Smooth muscle cell (in vitro differentiated cells): ENCODE data around the gene TUBA8. TPM values are rescaled to one million over a fixed set of nuclear protein-coding genes. Genes with fewer than 3 reads are reported as not detected.
"Not testable (repeated sequence)": the region's sequence is repeated elsewhere in the genome, so short reads cannot be mapped to it uniquely, and the experiment has no call there.

Experiments used
- DNase-seq: peaks from one replicate; lab custom pipeline; 2025; ENCODE audit not compliant: unreplicated experiment; lab: John Stamatoyannopoulos, UW
- H2AFZ ChIP-seq: fragments of 200-600 bp; sonication (generic); 2 replicates; pipeline ENCODE4 v1.6.0; 2016; ENCODE audit warnings: antibody characterized with exemption, low read depth, mild to moderate bottlenecking
- H3F3A ChIP-seq: fragments of 200-600 bp; sonication (generic); 2 replicates; pipeline ENCODE4 v1.6.0; 2017; ENCODE audit warnings: antibody characterized with exemption, low read depth
- H3K27ac ChIP-seq: fragments of 200-600 bp; sonication (generic); 2 replicates; pipeline ENCODE4 v1.5.1; 2016; ENCODE audit warnings: low read depth, mild to moderate bottlenecking
- H3K27me3 ChIP-seq: fragments of 200-600 bp; sonication (generic); 2 replicates; pipeline ENCODE4 v1.6.1; 2016; ENCODE audit warnings: low read depth, mild to moderate bottlenecking
- H3K36me3 ChIP-seq: fragments of 200-600 bp; sonication (generic); 2 replicates; pipeline ENCODE4 v1.5.1; 2016; ENCODE audit warnings: low read depth
- H3K4me1 ChIP-seq: fragments of 200-600 bp; sonication (generic); 2 replicates; pipeline ENCODE4 v1.5.1; 2016; ENCODE audit warnings: low read depth
- H3K4me2 ChIP-seq: fragments of 200-600 bp; sonication (generic); 2 replicates; pipeline ENCODE4 v1.6.0; 2016; ENCODE audit warnings: mild to moderate bottlenecking
- H3K4me3 ChIP-seq: fragments of 200-600 bp; sonication (generic); 2 replicates; pipeline ENCODE4 v1.5.1; 2016; ENCODE audit warnings: mild to moderate bottlenecking
- H3K79me2 ChIP-seq: fragments of 200-600 bp; sonication (generic); 2 replicates; pipeline ENCODE4 v1.6.0; 2016; ENCODE audit warnings: low read depth, mild to moderate bottlenecking
- H3K9ac ChIP-seq: fragments of 200-600 bp; sonication (generic); 2 replicates; pipeline ENCODE4 v1.6.0; 2016; ENCODE audit warnings: low read depth
- H3K9me3 ChIP-seq: fragments of 200-600 bp; sonication (generic); replicated peaks from 2 replicates; pipeline ENCODE4 v1.5.1; 2016; ENCODE audit warnings: low read depth
- H4K20me1 ChIP-seq: fragments of 200-600 bp; sonication (generic); 2 replicates; pipeline ENCODE4 v1.6.0; 2016; ENCODE audit warnings: low read depth
- WGBS: methylation state at CpG from one replicate; pipeline ENCODE4 v1.1.7; 2016; ENCODE audit warnings: low lambda C conversion rate; 5-methylcytosine and 5-hydroxymethylcytosine counted together
- polyA plus RNA-seq: library from polyadenylated mRNA; unstranded; fragments of >200 nt; fragmentation: Nextera tagmentation; extraction: Ambion mirVana; gene quantifications from 2 replicates; pipeline ENCODE4 v1.2.1, GENCODE V29; 2016
- total RNA-seq: library from RNA; depleted of rRNA; stranded (reverse); fragments of >200 nt; gene quantifications from 2 replicates; pipeline ENCODE4 v1.2.3, GENCODE V29; 2014
- TF ChIP-seq, protein P1 (sequence below): fragments of 200-600 bp; sonication (generic); IDR thresholded peaks from 2 replicates; pipeline ENCODE4 v1.5.1; 2017; ENCODE audit warnings: borderline replicate concordance, mild to moderate bottlenecking, antibody characterized with exemption; ENCODE audit not compliant: insufficient read depth, poor library complexity, severe bottlenecking

Gene TUBA8
- total and polyA plus RNA-seq, 2 experiments from 2014 or later = 0.40 to 0.55 TPM

DNA sequence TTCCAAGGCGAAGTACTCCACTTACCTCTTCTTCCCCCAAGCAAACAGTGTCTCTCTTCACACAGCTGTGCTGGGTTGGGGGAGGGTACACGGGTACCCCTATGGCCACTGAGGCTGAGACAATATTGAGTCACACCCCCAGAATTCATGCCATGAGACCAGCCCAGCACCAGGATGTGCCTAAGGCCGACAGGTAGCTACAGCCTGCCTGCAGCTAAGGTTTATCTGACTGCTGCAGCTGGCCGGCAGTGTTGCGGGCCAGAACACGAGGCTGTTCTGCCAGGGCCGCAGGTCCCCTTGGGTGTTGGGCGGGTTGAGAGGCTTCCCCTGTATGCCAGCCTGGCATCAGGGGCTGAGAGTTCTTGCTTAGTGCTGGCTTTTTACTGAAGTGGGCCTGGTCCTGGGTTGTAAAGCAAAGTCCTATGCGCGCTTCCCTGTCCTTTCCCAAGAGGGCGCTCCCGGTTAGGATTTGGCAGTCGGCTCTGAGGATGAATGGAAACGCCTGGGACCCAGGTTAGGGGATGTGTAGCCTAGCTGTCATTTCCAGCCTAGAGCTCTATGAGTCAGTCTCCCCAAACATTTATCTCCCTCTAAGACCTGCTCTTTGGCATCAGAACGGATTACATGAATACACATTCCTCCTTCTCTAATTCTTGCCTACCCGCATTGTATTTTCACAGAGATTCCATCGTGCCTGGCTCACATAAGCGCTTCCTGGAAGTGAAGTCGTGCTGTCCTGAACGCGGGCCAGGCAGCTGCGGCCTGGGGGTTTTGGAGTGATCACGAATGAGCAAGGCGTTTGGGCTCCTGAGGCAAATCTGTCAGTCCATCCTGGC, 46.5 kb downstream of the TUBA8 start:
- TF ChIP-seq, protein P1, sequence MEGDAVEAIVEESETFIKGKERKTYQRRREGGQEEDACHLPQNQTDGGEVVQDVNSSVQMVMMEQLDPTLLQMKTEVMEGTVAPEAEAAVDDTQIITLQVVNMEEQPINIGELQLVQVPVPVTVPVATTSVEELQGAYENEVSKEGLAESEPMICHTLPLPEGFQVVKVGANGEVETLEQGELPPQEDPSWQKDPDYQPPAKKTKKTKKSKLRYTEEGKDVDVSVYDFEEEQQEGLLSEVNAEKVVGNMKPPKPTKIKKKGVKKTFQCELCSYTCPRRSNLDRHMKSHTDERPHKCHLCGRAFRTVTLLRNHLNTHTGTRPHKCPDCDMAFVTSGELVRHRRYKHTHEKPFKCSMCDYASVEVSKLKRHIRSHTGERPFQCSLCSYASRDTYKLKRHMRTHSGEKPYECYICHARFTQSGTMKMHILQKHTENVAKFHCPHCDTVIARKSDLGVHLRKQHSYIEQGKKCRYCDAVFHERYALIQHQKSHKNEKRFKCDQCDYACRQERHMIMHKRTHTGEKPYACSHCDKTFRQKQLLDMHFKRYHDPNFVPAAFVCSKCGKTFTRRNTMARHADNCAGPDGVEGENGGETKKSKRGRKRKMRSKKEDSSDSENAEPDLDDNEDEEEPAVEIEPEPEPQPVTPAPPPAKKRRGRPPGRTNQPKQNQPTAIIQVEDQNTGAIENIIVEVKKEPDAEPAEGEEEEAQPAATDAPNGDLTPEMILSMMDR = peak; percentile 68
- H3K36me3 ChIP-seq = no peaks in the 10 kb centered on the region
- H3K9me3 ChIP-seq = no peaks in the 10 kb centered on the region
- no peaks in the 10 kb centered on the region for H3K4me1 ChIP-seq
- H3K79me2 ChIP-seq = no peaks in the 10 kb centered on the region
- H3K27me3 ChIP-seq = no peaks in the 10 kb centered on the region
- H4K20me1 ChIP-seq = no peaks in the 10 kb centered on the region
- 21% methylated on average over 24 of the region's 24 CpGs for WGBS
- DNase-seq = peak; percentile 26
- no peak overlapping the region for H3K9ac ChIP-seq
- peaks cover 10% of the 10 kb centered on the region for H3F3A ChIP-seq
- H2AFZ ChIP-seq = no peak overlapping the region
- peak overlapping the region; percentile 64 for H3K27ac ChIP-seq
- H3K4me3 ChIP-seq = no peak overlapping the region
- peak overlapping the region; percentile 62 for H3K4me2 ChIP-seq

DNA sequence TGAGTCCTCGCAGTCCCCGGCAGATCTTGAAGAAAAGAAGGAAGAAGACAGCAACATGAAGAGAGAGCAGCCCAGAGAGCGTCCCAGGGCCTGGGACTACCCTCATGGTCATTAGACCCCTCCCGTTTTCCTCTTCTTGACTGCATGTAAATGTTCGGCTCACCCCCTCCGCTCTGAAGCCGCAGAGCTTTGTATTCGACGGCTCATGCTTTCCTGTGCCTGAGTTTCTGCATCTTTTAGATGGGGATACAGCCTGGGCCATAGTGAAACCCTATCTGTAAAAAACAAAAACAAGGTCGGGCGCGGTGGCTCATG, 47.1 kb downstream of the TUBA8 start:
- DNase-seq = no peak
- Histone ChIP-seq H3K9ac (no peak overlapping the region), H2AFZ (no peak overlapping the region), H3K4me2 (peak overlapping the region; percentile 62), H3K9me3 (no peaks in the 10 kb centered on the region), H3K27ac (peak overlapping the region; percentile 64), H3K4me3 (no peak overlapping the region), H3K4me1 (no peaks in the 10 kb centered on the region), H4K20me1 (no peaks in the 10 kb centered on the region), H3K36me3 (no peaks in the 10 kb centered on the region), H3K79me2 (no peaks in the 10 kb centered on the region), H3F3A (peaks cover 10% of the 10 kb centered on the region), H3K27me3 (no peaks in the 10 kb centered on the region)
- WGBS = 41% methylated on average over 12 of the region's 12 CpGs
- TF ChIP-seq, protein P1 = no peak

DNA sequence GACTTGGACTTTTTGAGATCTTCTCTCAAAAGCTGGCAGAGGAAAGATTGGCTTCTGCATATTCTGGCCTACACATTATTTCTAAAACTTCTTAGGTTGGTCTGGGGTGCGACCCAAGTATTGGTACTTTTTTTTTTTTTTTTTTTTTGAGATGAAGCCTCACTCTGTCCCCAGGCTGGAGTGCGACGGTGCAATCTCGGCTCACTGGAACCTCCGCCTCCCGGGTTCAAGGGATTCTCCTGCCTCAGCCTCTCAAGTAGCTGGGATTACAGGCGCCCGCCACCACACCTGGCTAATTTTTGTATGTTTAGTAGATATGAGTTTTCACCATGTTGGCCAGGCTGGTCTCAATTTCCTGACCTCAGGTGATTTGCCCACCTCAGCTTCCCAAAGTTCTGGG, 50.0 kb downstream of the TUBA8 start:
- not testable (repeated sequence) for H3K79me2 ChIP-seq, H4K20me1 ChIP-seq, H3K27me3 ChIP-seq, H3K36me3 ChIP-seq, H3K4me1 ChIP-seq, H3F3A ChIP-seq, H3K4me2 ChIP-seq, H3K27ac ChIP-seq, H3K9ac ChIP-seq, H3K9me3 ChIP-seq, H2AFZ ChIP-seq, H3K4me3 ChIP-seq, DNase-seq
- WGBS = 96% methylated on average over 8 of the region's 8 CpGs

DNA sequence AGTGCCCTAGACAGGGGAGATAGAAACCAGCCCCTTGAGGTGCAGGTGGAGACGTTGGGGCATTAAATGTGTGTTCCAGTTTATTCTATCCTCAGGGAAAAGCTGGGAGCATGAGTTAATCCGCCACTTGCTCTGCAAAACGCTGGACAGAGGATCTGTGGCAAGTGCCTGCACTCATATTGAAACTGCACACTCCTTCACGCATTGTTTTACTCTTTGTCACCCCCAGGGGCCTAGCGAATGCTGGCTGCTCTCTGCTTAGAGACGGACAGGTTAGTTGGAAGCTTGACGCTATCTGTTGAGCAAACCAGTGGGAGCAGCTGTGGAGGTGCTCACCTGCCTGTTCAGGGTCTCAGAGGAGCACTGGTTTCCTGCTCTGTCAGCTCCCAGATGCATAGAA, 53.2 kb downstream of the TUBA8 start:
- H3K9me3 ChIP-seq, H3K9ac ChIP-seq, H3K4me1 ChIP-seq, H3K27ac ChIP-seq, H3K4me3 ChIP-seq, H2AFZ ChIP-seq, H3K79me2 ChIP-seq, H3F3A ChIP-seq, H3K27me3 ChIP-seq, DNase-seq, H4K20me1 ChIP-seq, H3K36me3 ChIP-seq, H3K4me2 ChIP-seq: not testable (repeated sequence)
- 69% methylated on average over 7 of the region's 7 CpGs for WGBS

DNA sequence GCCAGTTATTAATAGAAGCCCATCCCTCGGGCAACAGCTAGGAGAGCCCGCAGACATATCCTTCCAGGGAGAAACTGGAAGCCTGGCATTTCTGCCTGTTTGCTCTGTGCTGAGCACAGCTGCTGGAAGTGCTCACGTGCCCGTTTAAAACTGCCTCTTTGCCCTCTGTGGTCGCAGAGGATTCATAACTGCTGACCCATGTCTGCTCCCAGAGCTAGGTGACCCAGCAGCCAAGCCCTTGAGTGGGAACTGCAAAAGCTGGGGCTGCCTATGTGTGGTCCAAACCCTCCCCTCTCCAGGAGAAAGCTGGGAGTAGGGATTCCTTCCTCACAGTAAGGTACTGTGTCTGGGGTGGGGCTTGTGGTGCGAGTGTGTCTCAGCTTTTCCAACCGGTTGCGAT, 54.0 kb downstream of the TUBA8 start:
- H4K20me1 ChIP-seq, H3K27me3 ChIP-seq, H3K9me3 ChIP-seq, H3K4me1 ChIP-seq, H3K4me2 ChIP-seq, H3K4me3 ChIP-seq, H3K9ac ChIP-seq, H3F3A ChIP-seq, H3K36me3 ChIP-seq, H3K27ac ChIP-seq, H3K79me2 ChIP-seq, DNase-seq, H2AFZ ChIP-seq: not testable (repeated sequence)
- WGBS = 32% methylated on average over 8 of the region's 8 CpGs

DNA sequence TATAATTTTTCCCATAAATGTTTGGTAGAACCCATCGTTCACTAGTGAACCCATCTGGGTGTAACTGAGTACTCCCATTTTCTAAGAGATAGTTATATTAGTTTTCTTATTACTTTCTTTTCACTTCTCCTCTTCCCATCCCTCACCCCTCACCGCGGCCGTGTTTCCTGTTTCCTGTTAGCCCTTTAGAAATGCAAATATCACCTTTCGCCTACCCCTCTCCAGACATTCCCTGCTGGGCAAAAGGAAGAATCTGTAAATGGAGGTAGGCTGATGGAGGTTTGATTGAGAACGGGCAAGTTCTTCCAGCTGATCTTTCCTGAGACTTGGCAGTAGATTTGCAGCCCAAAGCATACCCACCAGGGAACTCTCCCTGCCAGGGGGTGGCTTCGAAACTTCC, 54.7 kb downstream of the TUBA8 start:
- not testable (repeated sequence) for H4K20me1 ChIP-seq, H3K4me2 ChIP-seq, H3K27ac ChIP-seq, H3K4me1 ChIP-seq, H2AFZ ChIP-seq, H3K9ac ChIP-seq, H3K27me3 ChIP-seq, H3K9me3 ChIP-seq, H3F3A ChIP-seq, H3K79me2 ChIP-seq, H3K36me3 ChIP-seq, DNase-seq, H3K4me3 ChIP-seq
- WGBS = 38% methylated on average over 3 of the region's 7 CpGs

DNA sequence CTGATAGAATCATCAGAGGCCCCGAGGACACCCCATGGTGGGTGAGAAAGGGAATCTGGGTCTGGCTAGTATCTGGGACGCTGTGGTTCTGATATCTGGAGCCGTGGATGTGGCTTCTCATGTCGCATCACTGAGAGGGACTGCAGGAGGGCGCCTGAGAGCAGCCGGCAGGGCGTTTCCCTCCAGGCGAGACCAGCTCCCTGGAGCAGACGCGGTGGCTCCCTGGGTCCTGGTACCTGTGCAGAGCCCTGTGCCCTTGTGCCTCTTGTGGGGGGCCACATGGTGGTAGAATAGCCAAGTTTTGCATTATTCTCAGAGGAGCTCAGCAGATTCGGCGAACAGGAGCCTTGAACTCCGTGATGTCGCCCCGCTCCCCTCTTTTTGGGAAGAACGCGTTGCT, 59.7 kb downstream of the TUBA8 start:
- not testable (repeated sequence) for H3K9ac ChIP-seq, H3K9me3 ChIP-seq
- WGBS = 90% methylated on average over 17 of the region's 17 CpGs

More for the DNA sequence above, 59.7 kb downstream of the TUBA8 start:
- not testable (repeated sequence) for H2AFZ ChIP-seq, H3K27me3 ChIP-seq, H3K4me1 ChIP-seq, H3K4me2 ChIP-seq, H3K4me3 ChIP-seq, H3K27ac ChIP-seq, H3F3A ChIP-seq, H3K79me2 ChIP-seq, DNase-seq, H4K20me1 ChIP-seq, H3K36me3 ChIP-seq
